ENCODE results near the gene TM9SF3.

The TM9SF3 gene

DNA sequence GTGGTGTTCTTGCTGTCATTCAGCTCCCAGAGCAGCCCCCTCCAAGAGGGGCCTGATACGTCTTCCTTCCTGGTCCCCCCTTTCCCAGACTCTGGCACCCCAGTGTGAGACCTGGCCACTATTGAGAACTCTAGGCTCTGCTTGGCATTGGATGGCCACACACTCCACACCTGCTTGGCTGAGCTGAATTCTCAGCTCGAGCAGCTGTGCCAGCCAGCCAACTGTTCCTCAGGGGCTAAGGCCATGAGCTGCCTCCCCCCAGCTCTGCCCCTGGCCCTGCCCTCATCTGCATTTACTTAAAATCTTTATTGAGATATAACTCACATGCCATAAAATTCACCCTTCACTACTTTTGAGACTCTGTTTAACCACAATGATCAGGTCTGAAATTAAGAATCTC lies 79.8 kb downstream of the TM9SF3 start:
- FAIRE-seq, result no peak

DNA sequence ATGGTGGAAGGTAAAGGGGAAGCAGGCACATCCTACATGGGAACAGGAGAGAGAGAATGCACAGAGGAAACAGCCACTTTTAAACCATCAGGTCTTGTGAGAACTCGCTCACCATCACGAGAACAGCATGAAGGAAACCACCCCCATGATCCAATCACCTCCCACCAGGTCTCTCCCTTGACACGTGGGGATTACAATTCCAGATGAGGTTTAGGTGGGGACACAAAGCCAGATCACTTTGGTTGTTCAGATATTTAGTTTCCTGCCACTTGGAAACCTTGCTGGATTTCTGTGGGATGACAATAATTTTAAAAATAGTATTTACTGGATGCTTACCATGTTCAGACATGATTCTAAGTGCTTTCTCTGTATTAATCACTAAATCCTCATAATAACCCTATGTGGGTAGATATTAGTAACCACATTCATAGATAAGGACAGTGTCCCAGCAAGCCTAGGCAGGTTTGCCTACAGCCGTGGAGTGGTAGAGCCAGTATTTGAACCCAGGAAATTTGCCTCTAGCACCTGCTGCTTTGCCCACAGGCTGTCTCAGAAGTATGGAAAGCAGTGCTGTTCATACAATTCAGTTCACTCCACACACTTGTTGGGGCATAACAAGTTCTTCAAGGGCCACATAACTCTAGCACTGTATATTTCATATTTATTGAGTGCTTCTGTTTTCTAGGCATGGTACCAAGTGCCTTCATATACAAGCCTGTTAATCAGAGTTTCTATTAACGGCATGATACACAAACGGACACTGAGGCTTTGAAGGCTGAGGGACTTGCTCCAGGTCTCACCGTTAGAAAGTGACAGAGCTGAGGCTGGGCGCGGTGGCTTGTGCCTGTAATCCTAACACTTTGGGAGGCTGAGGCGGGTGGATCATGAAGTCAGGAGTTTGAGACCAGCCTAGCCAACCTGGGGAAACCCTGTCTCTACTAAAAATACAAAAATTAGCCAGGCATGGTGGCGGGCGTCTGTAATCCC lies 81.4 kb downstream of the TM9SF3 start:
- no peak for FAIRE-seq

DNA sequence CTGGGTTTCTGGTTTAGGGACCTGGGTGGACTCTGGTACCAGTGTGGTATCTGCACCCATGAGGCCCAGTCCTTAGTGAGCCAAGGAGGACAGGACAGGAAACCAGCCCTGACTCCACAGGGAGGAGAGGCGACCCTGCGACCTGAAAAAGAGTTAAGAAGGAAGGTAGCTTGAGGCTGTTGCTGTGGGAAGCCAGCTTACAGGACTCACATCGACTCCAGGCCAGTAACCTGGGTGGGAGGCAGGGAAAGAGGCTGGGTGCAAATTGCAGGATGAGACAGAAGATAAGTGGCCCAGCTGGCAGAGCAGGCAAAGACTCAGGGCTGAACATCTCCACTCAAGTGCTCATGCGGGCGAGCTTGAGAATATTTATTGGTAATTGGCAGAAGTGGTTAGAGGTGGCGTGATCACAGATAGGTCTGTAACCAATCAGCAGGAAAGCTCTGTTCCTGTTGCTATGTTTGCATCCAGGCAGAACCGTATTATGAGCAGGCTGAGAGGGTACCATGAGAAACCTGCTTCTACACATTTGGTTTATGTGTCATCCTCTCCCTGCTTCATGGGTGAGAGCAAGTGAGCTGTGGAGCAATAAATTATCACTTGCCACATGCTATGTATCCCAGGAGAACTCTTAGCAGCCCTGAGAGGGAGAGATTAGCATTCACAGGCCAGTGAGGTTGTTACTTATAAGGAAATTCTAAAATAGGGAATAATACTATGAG lies 84.1 kb downstream of the TM9SF3 start:
- no peak for FAIRE-seq

DNA sequence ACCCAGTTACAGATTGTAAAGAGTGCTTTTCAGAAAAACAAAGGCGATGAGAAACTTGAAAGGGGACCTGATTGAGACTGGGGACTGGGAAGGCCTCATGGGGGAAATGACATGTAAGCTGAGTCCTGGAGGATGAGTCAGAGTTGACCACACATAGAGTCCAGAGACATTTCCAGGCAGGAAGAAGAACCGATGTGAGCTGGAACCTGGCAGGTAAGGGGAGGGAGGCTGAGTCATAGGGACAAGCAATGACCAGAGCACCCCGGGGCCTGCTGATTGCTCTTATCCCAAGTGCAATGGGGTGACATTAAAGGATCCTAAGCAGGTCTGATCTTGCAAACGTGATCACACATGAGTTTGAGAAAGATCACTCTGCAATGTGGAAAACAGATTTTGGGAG lies 84.8 kb downstream of the TM9SF3 start:
- FAIRE-seq, result no peak

DNA sequence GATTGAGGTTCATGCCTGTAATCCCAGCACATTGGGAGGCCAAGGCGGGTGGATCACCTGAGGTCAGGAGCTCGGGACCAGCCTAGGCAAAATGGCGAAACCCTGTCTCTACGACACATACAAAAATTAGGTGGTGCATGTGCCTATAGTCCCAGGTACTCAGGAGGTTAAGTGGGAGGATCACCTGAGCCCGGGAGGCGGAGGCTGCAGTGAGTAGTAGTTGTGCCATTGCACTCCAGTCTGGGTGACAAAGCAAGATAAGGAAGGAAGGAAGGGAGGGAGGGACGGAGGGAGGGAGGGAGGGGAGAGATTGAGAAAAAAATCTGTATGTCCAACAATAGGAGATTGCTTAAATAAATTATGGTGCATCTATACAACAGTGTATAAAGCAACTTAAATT lies 86.3 kb downstream of the TM9SF3 start:
- no peak for FAIRE-seq

DNA sequence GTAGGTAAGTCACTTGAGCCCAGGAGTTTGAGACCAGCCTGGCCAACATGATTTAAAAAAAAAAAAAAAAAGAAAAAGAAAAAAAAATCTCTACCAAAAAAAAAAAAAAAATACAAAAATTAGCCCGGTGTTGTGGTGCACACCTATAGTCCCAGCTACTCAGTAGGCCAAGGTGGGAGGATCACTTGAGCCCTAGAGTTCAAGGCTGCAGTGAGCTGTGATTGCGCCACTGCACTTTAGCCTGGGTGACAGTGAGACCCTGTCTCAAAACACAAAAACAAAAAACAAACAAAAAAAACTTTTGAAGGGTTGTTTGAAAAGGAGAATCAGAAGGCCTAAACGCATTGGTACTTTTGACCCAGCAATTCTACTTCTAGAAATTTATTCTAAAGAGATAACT lies 86.8 kb downstream of the TM9SF3 start:
- no peak for FAIRE-seq

DNA sequence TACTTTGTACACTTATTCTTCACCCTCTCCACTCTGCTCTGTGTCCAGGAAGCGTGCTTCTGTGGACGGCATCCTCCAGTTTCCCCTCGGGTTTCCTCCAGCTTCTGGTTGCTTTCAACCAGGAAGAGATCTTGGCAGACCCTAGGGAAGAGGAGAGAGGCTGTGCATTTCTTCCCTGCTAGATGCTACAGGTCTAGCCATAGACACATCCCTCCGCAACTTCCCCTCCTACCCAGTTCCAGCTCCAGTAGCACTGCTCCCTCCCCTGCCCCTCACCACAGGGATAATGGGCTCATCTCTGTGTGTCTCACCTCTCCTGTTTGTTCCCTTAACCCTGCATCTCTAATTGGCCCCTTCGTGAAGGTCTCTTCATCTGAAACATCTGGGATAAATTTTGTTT lies 89.4 kb downstream of the TM9SF3 start:
- no peak for FAIRE-seq

DNA sequence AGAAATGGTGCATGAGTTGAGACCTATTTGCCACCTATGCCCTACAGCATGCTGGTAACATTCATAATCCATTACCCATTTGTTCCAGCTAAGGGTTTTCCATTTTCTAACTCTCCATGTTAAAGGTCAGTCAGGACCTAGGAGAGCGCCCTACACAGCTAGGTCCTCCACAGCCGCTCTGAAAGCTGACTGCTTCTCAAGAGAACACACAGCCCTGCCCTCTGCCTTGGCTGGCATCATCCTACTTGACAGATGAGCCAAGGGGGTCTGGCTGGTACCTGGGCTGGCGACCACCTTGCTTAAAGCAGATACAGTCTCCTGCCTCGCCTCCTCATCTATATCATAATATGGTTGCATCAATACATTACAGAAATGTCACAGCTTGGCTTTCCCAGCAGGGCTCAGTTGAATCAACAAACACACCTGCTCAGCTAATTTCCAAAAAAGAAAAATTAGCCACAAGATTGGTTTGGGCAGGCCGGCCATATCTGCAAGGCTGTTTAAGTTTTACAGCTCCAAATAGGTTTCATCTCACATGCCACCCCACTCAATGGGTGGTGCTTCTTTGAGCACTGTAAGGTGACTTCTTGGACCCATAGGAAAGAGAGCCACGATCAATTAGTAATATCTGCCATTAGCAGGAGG lies 90.4 kb downstream of the TM9SF3 start:
- no peak for FAIRE-seq

DNA sequence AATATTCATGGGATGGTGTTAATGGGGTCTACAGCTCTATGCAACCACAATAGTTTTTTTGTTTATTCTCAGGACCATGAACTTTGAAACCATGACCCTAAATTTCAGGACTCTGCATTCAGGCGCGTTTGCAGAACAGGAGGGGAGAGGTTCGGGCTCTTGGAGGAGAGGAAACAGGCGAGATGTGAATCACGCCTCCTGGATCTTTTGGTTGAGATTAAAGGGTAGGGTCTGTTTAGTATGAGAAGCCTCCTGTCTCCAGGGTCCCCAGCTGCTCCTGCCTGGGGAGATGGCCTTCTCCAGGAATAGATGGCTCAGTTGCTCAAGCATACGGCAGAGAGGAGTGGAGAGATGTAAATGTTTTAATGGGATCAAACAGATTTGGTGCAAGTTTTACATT lies 91.3 kb downstream of the TM9SF3 start:
- FAIRE-seq, result no peak

DNA sequence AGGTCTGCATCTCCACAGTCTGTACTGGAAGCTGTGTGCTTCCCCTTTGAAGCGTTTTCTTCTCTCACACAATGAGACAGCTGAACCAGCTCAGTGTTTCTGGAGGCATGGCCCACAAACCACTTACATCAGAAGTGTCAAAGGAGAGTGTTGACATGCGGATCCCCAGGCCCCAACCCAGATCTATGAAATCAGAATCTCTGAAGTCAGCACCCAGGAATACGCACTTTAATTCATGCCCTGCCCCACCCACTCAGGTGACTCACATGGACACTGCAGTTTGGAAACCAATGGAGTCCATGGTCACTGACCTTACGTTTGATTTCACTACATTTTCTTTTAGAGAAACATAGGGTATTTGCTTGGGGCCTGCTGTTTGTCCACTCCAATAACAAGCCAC lies 92.1 kb downstream of the TM9SF3 start:
- no peak for FAIRE-seq

DNA sequence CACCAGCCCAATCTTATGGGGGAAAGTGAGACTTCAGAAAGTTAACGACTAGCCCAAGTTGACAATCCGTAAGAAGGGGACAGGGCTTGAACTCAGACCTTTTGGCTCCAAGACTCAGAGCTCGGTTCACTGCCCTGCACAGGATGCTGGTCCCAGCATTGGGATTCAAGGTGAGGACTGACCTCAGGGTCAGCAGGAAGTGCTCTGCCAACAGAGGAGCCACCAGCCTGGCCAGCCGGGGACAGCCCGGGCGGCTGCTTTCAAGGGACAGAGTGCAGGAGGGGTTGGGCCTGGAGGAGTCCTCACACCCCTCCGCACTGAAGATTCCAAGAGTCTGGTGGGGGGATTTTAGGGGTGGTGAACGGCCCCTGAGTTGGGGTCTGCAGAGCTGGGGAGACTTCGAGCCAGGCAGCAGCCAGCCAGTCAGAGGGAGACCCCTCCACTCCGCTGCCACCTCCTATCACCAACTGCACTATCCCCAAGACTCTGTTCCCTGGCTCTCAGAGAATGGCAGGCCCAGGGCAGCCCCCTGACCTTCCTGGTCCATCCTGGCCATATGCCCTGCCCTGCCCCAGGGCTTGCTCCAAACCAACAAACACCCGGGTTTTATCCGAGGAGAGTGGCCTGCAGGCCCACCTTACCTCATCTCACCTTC lies 92.8 kb downstream of the TM9SF3 start:
- no peak for FAIRE-seq

DNA sequence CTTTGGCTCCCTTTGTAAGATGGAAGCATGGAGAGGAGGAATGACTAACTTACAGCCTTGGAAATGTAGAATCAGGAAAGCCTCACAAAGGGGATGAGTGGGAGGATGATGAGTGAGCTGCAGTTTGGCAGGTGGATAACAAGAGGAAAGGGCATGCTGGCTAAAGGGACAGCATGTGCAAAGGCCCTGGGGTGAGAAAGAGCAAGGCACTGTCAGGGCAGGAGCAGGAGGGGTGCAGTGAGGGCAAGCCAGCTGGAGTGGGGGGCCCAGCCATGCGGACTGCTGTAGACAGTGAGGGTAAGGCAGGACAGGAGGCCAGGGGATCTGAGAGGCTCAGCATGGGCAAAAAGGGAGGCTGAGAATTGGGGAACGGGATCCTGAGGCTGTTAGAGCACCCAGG lies 93.6 kb downstream of the TM9SF3 start:
- no peak for FAIRE-seq

DNA sequence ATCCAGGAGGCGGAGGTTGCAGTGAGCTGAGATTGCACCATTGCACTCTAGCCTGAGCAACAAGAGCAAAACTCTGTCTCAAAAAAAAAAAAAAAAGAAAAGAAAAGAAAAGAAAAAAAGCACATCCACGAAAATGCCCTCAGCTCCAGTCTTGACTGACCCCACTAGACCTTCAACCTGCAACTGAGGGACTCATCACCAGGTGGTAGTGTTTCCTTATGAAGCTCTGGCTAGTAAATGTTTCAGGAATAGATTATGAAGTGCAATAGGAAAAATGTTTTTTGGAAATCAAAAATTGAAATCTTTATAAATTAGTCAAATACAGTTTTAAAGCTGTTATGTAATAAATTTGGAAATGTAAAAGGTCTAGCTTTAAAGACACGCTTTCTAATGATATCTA lies 95.5 kb downstream of the TM9SF3 start:
- FAIRE-seq, result no peak

DNA sequence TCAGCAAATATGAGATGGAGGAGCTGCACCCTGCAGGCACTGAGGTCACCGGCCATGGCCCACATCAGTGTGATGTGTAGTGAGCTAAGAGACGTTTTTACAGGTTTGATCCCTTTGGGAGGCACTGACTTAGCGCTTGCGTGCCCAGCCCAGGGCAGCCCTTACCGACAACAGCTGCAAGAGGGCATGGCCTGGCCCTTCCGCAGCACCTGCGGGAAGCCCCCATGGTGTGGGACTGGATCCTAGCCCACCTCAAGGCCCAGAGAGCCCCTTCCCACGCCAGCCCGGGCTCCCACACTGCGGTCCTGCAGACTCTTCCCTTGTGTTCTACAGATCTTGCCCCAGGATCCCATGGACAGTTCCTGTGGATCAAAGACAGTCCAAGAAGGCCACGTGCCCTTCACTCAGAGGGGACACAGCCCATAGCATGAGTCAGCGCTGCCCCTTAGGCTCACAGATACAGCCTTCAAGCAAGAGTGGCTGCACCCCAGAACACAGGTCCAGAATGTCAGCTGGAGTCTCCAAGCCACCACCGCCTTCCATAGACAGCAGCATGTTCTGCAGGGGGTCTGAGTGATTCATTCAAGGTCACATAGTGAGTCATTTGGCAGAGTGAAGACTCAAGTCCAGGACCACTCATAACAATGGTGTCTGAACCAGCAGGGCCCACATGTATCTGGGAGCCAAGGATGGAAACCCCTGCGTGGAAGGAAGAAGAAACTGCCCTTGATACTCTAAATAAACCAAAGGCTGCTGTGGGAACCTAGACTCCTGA lies 98.5 kb downstream of the TM9SF3 start:
- FAIRE-seq, result no peak

DNA sequence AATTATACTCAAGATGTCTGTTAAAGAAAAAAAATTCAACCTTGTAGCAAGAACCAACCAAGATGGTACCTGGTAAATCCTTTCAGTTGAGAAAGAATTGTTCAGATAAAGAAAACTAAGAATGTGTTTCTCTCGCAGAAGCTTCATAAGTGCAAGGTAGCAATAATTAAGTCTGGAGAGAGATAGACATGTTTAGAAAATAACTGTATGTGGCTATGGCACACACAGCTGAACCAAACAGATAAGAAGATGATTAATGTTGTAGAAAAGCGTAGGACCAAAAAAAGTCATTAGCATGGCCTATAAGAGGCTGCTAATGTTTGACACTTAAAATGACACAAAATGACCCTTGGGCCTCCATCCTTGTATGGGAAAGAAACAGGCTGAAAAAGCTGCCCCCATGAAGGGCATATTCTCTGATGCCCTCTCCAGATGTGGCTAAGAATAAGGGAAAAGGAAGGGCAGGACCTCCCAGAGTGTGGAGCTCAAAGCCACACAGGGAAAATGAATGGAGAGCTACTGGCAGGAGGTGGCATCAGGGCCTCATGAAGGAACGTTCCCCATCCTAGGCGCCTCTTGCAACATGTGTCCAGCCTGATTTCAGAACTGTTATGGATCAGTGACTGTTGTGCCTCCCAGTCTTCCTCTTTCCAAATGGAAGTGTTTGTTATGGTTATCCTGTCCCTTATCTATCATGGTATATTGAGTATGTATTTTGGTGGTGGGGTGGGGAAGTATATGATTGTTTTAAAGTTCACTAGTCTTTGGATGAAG lies 103.8 kb downstream of the TM9SF3 start:
- no peak for FAIRE-seq

DNA sequence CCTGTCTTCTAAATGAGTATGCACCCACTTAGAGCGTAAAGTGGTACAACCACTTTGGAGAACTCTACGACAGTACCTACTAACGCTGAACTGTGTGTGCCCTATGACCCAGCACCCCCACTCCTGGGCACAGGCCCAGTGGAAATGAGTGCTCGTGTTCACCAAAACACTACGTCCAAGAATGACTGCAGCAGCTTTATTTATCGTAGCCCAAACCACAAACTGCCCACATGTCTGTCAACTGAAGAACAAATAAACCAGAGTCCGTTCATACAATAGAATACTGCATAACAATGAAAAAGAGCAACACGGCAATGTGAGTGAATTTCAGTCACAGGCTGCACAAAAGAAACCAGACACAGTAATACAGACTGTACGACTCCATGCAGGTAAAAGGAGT lies 108.5 kb downstream of the TM9SF3 start:
- FAIRE-seq, result no peak

DNA sequence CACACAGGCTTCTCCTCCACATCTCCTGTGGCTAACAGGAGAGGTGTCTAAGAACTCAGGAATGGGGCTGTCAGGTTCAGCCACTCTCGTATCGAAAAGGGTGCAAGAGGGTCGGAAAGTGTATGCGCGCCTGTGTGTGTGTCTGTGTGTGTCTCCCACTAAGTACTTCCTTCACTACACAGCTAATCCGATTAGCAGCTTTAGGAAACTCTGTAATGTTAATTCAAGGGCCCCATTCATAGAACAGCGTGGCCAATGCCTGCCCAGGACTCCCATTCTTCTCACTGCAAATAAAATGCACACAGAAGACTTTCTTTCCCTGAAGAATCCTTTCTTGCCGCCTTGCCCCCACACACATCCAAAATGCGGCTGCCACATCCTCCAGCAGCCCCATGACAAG lies 112.9 kb downstream of the TM9SF3 start:
- FAIRE-seq, result no peak

DNA sequence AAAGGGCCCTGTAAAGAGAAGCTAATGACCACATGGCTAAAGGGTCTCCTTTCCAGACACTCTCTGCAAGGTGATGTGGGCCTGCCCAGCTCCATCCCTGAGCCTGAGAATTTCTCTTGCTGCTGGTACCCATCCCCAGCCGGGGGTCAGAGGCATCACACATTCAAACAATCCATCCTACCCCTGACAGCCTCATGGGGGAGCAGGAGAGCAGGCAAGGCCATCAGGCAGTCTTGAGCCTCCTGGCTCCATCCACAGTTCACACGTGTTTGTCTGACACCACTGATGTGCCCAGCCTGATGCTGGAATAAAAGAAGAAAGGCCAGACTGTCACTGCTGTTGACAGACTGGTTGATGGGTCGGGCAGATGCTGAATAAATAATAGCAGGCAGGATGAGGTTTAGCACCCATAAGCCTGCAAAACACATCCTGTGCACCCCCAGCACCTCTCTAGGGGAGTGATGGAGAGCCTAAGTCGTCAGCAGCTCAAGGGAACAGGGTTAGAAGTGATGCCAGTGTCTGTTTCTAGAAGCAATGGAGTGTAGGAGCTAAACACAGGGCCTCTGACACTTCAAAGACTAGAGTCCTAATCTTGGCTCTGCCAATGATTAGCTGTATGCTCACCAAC lies 116.6 kb downstream of the TM9SF3 start:
- no peak for FAIRE-seq

DNA sequence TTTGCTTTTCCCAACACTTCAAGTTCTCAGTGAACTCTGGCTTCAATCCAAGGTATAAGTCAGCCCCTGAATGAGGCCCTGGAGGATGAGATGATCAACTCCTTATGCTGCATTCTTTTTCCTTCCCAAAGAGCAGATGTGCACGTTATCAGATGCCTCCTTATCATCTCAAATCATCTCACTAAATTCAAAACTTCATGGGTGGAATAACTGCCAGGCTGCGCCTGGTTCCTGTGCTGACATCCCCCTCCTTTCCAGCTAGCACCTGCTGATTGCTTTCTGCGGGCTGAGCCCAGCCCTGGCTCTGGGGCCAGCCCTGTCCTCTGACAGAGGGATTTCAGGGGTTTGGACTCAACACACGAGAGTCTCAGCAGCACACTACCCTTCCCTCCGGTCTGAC lies 118.0 kb downstream of the TM9SF3 start:
- no peak for FAIRE-seq

Data from TTC549 (cell line).